GM19351 (cell line): Measurements from ENCODE around the gene STX8.
"Not testable (repeated sequence)": the region's sequence is repeated elsewhere in the genome, so short reads cannot be mapped to it uniquely, and the experiment has no call there.

Experiments
- ATAC-seq: cut with Tn5 transposase; IDR thresholded peaks from one replicate; pipeline ENCODE4 v1.9.1; 2021; ENCODE audit warnings: mild to moderate bottlenecking, moderate library complexity; ENCODE audit not compliant: unreplicated experiment

STX8 gene

GRCh38 chr17:9408381-9408780 lies 167.2 kb downstream of the STX8 start:
- no peak for ATAC-seq

DNA sequence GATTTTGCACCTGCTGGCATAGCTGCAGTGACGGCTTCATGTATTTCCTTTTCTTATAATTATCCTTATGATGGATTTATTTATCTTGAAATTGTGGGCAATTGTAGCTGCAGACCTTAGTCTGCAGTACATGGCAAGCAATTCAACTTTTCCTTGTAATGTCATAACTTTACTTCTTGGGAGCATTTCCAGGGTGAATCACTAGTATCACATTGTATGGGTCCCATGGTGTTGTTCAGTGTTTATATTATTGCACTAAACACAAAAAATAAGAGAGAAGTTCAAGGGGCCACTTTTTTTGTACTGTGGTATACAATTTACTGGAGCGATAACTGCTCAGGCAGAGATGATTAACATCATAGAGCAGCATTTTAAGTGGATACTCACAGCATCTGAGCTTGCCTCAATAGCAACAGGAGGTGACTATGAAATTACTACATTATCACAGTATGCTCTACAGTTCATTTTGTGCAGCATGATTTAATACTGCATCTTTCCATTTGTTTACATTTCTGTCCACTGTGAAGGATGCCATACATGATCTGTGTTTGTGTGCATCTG lies 169.5 kb downstream of the STX8 start:
- ATAC-seq, result no peak

DNA sequence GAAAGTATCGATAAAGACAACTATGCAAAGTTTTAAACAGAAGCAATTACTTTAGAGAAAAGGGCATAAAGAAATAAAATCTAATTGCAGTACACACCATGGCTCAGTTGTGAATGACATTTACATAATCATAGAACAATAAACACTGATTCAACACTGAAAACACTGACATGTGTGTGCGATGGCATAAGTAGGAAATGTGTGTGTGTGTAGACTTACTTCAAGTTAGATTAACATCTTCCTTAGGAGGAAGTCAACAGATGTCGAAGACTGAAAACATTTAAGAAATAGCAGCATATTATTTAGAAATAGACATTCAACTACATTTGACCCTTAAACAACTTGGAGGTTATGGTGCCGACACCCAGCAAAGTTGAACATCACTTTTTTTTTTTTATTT lies 172.4 kb downstream of the STX8 start:
- no peak for ATAC-seq

GRCh38 chr17:9402590-9403199 lies 172.9 kb downstream of the STX8 start:
- ATAC-seq, result no peak

GRCh38 chr17:9401434-9401833 lies 174.2 kb downstream of the STX8 start:
- no peak for ATAC-seq

- peak; percentile 64 for ATAC-seq
These were observed 186.5 kb downstream of the STX8 start for GRCh38 chr17:9389111-9389527.

- ATAC-seq, result no peak
These were observed 189.2 kb downstream of the STX8 start for GRCh38 chr17:9386401-9386800.

DNA sequence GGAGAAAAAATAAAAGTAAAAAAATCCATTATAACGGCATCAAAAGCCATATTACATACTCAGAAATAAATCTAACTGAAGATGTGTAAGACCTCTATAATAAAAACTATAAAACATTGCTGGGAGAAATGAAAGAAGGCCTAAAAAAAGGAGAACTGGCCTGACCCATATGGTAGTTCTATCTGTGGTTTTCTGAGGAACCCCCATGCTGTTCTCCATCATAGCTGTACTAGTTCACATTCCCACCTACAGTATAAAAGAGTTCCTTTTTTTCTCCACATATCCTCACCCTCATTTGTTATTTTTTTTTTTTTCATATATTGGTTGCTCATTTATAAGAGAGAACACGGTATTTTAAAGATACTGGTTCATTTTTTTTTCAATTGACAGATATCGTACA lies 191.8 kb downstream of the STX8 start:
- ATAC-seq, result no peak

- no peak for ATAC-seq
These were observed 193.0 kb downstream of the STX8 start for GRCh38 chr17:9382626-9383025.

- ATAC-seq, result no peak
These were observed 194.6 kb downstream of the STX8 start for GRCh38 chr17:9381068-9381467.

DNA sequence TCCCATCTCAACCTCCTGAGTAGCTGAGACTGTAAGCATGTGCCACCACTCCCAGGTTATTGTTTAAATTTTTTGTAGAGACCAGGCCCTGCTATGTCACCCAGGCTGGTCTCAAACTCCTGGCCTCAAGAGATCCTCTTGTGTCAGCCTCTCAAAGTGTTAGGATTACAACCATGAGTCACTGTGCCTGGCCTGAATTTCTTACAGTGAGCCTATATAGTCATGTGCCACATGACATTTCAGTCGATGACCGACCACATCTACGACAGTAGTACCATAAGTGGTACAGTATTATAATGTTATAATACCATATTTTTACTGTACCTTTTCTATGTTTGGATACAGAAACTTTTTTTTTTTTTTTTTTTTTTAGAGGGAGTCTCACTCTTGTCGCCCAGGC lies 195.3 kb downstream of the STX8 start:
- no peak for ATAC-seq

- not testable (repeated sequence) for ATAC-seq
These were observed 199.4 kb downstream of the STX8 start for GRCh38 chr17:9376177-9376576.

DNA sequence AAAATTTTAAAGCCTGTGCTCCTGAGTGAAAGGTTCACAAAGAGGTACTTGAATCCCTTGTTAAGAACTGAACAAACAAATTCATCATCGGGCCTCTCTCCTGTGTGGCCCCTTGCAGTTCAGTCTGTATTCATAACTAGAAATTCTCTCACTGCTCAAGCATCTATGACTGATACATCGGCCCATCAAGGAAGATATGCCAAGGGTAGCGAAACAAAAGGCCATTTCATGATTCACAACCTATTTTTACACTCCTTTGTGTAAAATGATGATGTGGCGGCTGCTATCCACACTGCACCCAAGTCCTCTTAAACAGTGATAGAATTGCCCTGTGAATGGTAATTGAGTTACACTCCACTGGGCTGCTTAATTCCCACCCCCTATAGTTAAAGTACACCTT lies 204.6 kb downstream of the STX8 start:
- ATAC-seq, result no peak

DNA sequence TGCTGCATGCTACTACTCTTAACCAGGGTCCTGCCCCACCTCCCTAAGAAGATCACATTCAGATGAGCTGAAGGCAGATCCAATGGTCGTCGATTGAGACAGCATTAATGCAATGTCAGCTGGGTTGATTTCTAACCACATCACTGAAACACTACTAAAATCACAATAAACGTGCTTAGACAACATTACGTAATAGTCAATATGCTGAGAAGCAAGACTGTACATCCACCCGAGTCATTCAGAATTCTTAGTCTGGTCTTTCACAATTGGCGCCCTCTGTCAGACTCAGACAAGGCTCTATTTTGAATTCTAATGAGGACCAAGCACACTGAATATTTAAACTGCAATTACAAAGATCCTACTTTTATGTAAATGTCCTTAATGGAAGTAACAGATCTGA lies 205.2 kb downstream of the STX8 start:
- ATAC-seq, result no peak

- no peak for ATAC-seq
These were observed 207.0 kb downstream of the STX8 start for GRCh38 chr17:9368631-9369030.

DNA sequence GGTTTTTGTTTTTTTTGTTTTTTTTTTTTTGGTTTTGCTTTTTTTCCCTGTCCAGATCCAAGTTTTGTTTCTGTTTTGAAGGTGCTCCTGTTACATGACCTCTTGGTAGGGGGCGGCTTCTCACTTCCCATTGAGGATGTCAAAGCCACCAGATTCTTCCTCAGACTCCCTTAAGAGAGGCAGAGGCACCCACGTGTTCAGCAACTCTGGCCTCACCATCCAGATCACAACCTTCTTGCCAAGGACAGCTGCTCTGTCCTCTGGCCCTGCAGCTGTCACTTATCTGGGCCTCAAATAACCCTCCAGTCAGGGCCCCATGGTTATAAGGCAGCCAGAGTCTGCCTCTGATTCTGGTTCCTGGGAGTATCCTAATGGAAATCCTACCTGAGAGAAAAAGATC lies 208.5 kb downstream of the STX8 start:
- no peak for ATAC-seq

DNA sequence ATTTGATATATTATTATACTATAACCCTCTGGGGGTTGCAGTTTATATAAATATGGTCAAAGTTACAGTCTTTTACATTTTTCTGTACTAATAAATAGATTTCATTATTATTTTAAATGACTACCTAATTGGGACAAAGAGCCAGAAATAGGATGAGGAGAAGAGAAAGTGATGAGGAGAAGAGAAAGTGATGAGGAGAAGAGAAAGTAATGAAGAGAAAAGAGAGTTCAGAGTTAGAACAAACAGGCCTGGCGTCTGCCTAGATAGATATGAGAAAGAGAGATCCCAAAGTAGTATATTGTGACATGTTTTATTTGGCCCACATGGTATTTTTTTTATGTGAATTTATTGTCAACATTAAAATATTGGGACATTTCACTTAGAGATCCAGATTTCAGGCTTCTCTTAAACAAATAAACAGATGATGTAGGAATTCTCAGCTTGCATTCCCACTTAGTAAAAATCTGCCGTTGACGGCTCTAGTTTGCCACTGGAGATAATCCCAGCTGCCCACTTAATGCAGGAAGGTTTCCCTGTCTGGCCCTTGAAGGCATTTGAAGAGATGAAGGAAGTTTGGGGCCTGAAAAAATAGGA lies 210.7 kb downstream of the STX8 start:
- ATAC-seq, result no peak

DNA sequence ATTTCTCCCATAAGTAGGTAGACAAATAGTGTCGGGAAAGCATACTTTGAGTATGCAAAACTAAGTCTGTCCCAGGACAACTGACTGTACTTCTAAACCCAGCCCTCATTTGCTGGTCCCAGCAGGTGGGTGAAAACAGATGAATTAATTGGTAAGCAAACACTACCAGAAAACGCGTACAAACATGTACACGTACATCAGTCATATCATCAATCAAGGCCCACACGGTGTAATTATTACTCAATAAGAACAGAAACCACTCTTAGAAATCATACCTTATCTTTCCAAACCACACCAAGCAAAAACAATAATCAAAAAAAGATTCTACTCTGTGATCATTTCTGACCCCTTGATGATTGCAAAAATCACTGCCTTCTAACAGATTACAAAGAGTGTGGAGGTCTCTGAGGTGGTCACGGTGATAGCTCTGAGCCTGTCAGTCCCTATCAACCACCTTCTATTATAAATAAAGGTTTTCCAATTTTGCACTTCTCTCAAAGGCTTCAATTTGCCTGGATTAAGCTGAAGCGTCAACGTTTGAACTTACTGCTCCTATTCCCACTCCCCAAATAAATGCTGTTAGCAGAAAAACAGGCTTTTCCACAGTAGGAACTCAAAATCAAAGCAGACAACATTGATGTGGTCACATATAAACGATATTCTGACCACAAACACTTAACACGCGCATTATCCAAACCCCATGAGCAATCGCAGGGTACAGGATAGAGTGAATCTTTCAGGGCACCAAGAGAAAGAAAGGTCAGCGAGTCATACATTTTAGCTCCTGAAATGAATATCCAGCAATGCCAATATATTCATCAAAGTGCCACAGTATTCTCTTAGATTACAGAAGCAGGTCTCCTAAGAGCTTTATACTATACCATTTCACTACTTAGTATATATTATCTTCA lies 211.9 kb downstream of the STX8 start:
- no peak for ATAC-seq

GRCh38 chr17:9361188-9361955 lies 214.2 kb downstream of the STX8 start:
- ATAC-seq, result no peak

- ATAC-seq, result no peak
These were observed 214.9 kb downstream of the STX8 start for GRCh38 chr17:9360677-9361081.

GRCh38 chr17:9356488-9356911 lies 219.1 kb downstream of the STX8 start:
- ATAC-seq, result no peak
